SK-N-SH (cell line): Measurements from ENCODE around the gene STEAP1.

Experiments
- CTCF ChIP-seq: fragments of 200-600 bp; sonication (generic); IDR thresholded peaks from 2 replicates; pipeline ENCODE4 v1.6.1; 2017; ENCODE audit warnings: antibody characterized with exemption, mild to moderate bottlenecking, moderate library complexity
- MXI1 ChIP-seq: IDR thresholded peaks from 2 replicates; pipeline ENCODE4 v1.6.1; 2012; ENCODE audit warnings: mild to moderate bottlenecking, low read depth, low read length, improper control_type of control experiment
- POLR2AphosphoS5 ChIP-seq: IDR thresholded peaks from 2 replicates; pipeline ENCODE4 v1.6.1; 2012; ENCODE audit warnings: low read depth, low read length

DNA sequence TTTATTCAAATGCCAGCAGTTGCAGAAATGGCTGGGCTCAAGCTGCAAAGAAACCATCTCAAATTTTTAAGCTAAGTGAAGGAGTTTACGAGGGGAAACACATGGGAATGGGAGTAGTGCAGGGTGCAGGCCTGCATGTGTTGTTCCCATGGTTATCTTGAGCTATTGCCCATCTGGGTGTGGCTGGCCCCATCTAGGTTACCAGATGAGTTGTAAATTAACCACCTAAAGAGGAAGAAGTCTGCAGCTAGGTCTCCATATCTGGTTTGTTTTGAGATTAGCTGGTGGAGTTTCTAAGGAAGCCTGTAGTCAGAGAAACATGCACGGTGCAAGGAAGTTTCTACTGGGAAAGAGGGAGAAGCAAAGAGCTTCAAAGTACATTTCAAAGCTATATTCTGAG is 34.0 kb downstream of the STEAP1 start:
- TF ChIP-seq CTCF (no peak), POLR2AphosphoS5 (no peak), MXI1 (no peak)
